ENCODE data around the gene IFI27.

The IFI27 gene

DNA sequence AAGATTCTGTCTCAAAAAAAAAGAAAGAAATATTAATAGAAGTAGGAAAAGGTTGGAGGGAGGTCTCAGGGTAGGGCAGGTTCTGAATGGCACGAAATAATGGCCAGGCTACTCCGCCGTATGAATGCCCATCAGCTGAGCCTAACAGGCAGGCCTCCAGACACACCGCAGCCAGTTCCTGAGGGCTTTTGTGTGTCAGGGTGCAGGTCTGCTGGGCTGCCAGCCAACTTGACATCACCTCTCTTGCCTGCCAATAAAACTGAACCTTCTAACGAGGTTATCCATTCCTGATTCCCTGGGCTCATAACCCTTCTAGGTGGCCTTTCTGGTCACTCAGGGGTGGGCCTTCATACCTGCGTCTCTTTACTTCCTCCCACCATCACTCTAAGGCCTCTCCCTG, 3.0 kb downstream of the IFI27 start:
- peaks cover 26% of the 10 kb centered on the region for H3K27me3 Mint-ChIP-seq
- no peak overlapping the region for H3K27ac Mint-ChIP-seq
- H3K4me3 Mint-ChIP-seq: no peak overlapping the region
- no peaks in the 10 kb centered on the region for H3K36me3 Mint-ChIP-seq (ENCODE audit: low read depth)
- ATAC-seq (no peak), DNase-seq (no peak)
- H3K4me1 Mint-ChIP-seq: peaks cover 2% of the 10 kb centered on the region
- no peaks in the 10 kb centered on the region for H3K9me3 Mint-ChIP-seq

GRCh38 chr14:94113908-94114588, 3.5 kb downstream of the IFI27 start:
- Mint-ChIP-seq H3K27ac (no peak overlapping the region), H3K36me3 (ENCODE audit: low read depth) (no peaks in the 10 kb centered on the region), H3K4me1 (peaks cover 2% of the 10 kb centered on the region), H3K9me3 (no peaks in the 10 kb centered on the region), H3K27me3 (peaks cover 26% of the 10 kb centered on the region), H3K4me3 (no peak overlapping the region)
- DNase-seq (no peak), ATAC-seq (no peak)

GRCh38 chr14:94114589-94115057, 4.1 kb downstream of the IFI27 start:
- Mint-ChIP-seq H3K9me3 (peaks cover 3% of the 10 kb centered on the region), H3K36me3 (ENCODE audit: low read depth) (no peaks in the 10 kb centered on the region), H3K27ac (no peak overlapping the region), H3K27me3 (peaks cover 26% of the 10 kb centered on the region), H3K4me1 (peaks cover 2% of the 10 kb centered on the region), H3K4me3 (no peak overlapping the region)
- no peak for DNase-seq
- no peak for ATAC-seq

GRCh38 chr14:94115058-94115591, 4.6 kb downstream of the IFI27 start:
- Mint-ChIP-seq H3K27me3 (peaks cover 26% of the 10 kb centered on the region), H3K4me1 (peaks cover 2% of the 10 kb centered on the region), H3K27ac (no peak overlapping the region), H3K4me3 (no peak overlapping the region), H3K36me3 (ENCODE audit: low read depth) (no peaks in the 10 kb centered on the region), H3K9me3 (peaks cover 8% of the 10 kb centered on the region)
- no peak for ATAC-seq
- no peak for DNase-seq

- DNase-seq (no peak), ATAC-seq (peak; percentile 9)
- Mint-ChIP-seq H3K4me3 (no peak overlapping the region), H3K9me3 (peaks cover 11% of the 10 kb centered on the region), H3K36me3 (ENCODE audit: low read depth) (no peaks in the 10 kb centered on the region), H3K4me1 (peaks cover 2% of the 10 kb centered on the region), H3K27me3 (peaks cover 26% of the 10 kb centered on the region), H3K27ac (no peak overlapping the region)
Measured at GRCh38 chr14:94115631-94116030, 5.1 kb downstream of the IFI27 start.

- Mint-ChIP-seq H3K9me3 (peaks cover 15% of the 10 kb centered on the region), H3K27ac (no peak overlapping the region), H3K27me3 (peaks cover 29% of the 10 kb centered on the region), H3K4me3 (no peak overlapping the region), H3K36me3 (ENCODE audit: low read depth) (no peaks in the 10 kb centered on the region), H3K4me1 (peaks cover 2% of the 10 kb centered on the region)
- ATAC-seq (no peak), DNase-seq (no peak)
Measured at GRCh38 chr14:94116701-94117100, 6.2 kb downstream of the IFI27 start.

- Mint-ChIP-seq H3K4me3 (no peak overlapping the region), H3K4me1 (peaks cover 2% of the 10 kb centered on the region), H3K36me3 (ENCODE audit: low read depth) (no peaks in the 10 kb centered on the region), H3K27me3 (peaks cover 29% of the 10 kb centered on the region), H3K9me3 (peaks cover 15% of the 10 kb centered on the region), H3K27ac (no peak overlapping the region)
- ATAC-seq: no peak
- no peak for DNase-seq
Measured at GRCh38 chr14:94117856-94118255, 7.3 kb downstream of the IFI27 start.

GRCh38 chr14:94119071-94119470, 8.5 kb downstream of the IFI27 start:
- DNase-seq: no peak
- no peak overlapping the region for H3K4me3 Mint-ChIP-seq
- H3K27ac Mint-ChIP-seq: no peak overlapping the region

DNA sequence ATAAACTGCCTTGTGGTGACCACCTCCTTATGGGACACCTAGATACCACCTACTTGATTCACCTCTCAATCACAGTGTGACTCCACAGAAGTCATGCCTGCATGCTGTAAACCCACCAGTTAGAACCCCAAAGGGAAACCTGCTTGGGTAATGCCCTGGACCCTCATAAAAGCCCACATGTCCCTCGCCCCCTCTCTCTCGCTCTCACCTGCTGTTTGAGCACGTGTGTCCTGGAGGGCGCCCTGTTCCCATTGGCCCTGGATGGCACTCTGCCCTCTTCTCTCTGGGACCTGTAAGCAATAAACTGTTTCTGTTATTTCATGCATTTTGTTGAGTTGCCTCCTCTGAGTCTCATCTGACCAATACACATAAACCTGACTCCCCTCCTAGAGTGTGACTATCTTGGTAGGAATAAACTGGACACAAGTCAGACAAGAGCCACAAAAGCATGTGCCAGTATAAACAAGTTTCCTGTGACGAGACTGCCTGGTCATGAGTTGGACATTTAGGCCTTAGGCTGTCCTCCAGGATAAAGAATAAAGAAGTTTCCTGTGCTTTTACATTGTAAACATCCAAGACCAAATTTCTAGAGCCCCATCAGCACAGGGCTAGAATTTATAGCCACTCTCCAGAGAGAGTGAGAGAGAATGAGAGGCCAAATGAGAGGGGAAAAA, 10.3 kb downstream of the IFI27 start:
- ATAC-seq (no peak), DNase-seq (no peak)
- Mint-ChIP-seq H3K36me3 (ENCODE audit: low read depth) (no peaks in the 10 kb centered on the region), H3K27ac (no peak overlapping the region), H3K9me3 (peaks cover 15% of the 10 kb centered on the region), H3K4me1 (peaks cover 2% of the 10 kb centered on the region), H3K4me3 (no peak overlapping the region), H3K27me3 (peaks cover 20% of the 10 kb centered on the region)

More at GRCh38 chr14:94119071-94119470, 8.5 kb downstream of the IFI27 start:
- H3K9me3 Mint-ChIP-seq: peaks cover 15% of the 10 kb centered on the region
- H3K4me1 Mint-ChIP-seq: peaks cover 2% of the 10 kb centered on the region
- H3K36me3 Mint-ChIP-seq (ENCODE audit: low read depth): no peaks in the 10 kb centered on the region
- no peak for ATAC-seq
- peaks cover 29% of the 10 kb centered on the region for H3K27me3 Mint-ChIP-seq

DNA sequence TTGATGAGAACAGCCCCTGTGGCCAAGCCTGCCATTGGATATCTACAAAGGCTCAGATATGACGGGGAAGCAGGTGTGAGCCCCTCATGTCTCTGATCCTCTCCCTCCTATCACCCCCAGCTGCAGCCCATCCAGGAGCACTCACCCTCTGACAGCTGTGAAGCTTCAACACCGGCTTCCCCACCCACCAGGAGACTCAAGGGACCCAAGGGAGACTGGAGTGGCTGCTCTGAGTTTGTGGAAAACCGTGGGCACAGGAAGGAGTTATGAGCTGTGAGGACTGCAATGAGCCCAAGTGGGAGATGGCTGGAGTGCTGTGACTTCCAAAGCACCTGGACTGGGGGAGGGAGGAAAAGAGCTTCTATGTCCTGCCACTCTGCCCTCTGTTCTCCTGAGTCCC, 10.9 kb downstream of the IFI27 start:
- no peak for ATAC-seq
- H3K9me3 Mint-ChIP-seq: peaks cover 15% of the 10 kb centered on the region

DNA sequence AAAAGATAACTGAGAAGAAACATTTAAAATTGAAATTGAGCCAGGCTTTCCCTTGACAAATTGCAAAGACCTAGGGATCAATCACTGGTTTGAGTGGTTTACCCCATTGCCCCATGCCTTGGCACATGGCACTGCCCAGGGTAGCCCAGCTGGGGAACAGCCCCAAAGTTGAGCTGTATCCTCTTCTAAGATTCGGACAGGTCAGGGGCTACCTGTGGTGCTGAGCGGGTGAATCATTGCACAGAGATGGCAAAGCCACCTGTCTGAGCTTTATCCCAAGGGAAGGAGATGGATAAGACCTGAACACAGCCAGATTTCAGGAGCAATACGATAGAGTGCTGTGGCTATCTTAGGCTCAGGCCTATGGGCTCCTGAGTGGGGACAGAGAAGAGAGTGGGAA, 11.9 kb downstream of the IFI27 start:
- DNase-seq (no peak), ATAC-seq (no peak)
- peaks cover 15% of the 10 kb centered on the region for H3K9me3 Mint-ChIP-seq
- H3K4me1 Mint-ChIP-seq: peaks cover 2% of the 10 kb centered on the region
- H3K36me3 Mint-ChIP-seq (ENCODE audit: low read depth): no peaks in the 10 kb centered on the region
- H3K4me3 Mint-ChIP-seq: no peak overlapping the region
- no peak overlapping the region for H3K27ac Mint-ChIP-seq
- peaks cover 11% of the 10 kb centered on the region for H3K27me3 Mint-ChIP-seq

More for the DNA sequence above, 10.9 kb downstream of the IFI27 start:
- no peak overlapping the region for H3K27ac Mint-ChIP-seq
- peaks cover 19% of the 10 kb centered on the region for H3K27me3 Mint-ChIP-seq
- peaks cover 2% of the 10 kb centered on the region for H3K4me1 Mint-ChIP-seq
- no peak overlapping the region for H3K4me3 Mint-ChIP-seq
- no peak for DNase-seq
- no peaks in the 10 kb centered on the region for H3K36me3 Mint-ChIP-seq (ENCODE audit: low read depth)

DNA sequence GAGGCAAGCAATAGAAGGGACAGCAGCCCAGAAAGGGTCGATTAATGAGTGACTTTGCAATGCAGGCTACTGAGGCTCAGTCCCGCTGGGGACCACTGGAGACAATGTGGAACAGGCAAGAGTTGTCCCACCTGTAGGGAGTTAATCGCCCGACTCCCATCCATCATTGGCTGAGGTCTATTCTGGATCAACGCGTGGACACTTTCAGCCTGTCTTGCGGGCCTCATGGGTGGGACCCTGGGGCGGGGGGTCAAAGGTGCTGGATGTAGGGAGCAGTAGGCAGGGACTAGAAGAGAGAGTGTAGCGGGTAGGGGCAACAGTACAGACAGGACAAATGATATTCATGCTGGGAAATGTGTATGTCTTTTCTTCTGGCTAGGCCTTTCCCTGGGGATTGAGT, 12.8 kb downstream of the IFI27 start:
- no peaks in the 10 kb centered on the region for H3K36me3 Mint-ChIP-seq (ENCODE audit: low read depth)
- H3K4me1 Mint-ChIP-seq: peaks cover under 1% of the 10 kb centered on the region
- ATAC-seq: no peak
- no peak for DNase-seq
- peaks cover 15% of the 10 kb centered on the region for H3K9me3 Mint-ChIP-seq
- peaks cover 4% of the 10 kb centered on the region for H3K27me3 Mint-ChIP-seq
- no peak overlapping the region for H3K27ac Mint-ChIP-seq
- H3K4me3 Mint-ChIP-seq: no peak overlapping the region

DNA sequence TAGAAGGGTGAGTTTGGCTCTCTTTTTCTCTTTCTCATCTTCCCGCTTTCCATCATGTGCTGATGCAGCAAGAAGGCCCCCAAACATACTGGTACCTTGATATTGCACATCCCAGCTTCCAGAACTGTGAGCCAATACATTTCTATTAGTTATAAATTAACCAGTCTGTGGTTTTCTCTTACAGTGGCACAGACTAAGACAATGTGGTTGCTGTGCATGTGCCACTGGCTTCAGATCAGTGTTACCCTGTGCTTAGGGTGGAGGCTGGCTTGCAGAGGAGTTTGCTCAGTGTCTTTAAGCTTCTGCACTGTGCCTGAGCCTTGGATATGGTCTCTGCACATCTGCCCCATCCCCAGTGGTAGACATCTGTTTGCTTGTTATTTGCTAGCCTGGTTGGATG, 13.3 kb downstream of the IFI27 start:
- no peak overlapping the region for H3K27ac Mint-ChIP-seq
- no peaks in the 10 kb centered on the region for H3K36me3 Mint-ChIP-seq (ENCODE audit: low read depth)
- DNase-seq (no peak), ATAC-seq (no peak)
- H3K27me3 Mint-ChIP-seq: peaks cover 3% of the 10 kb centered on the region
- peaks cover 5% of the 10 kb centered on the region for H3K4me1 Mint-ChIP-seq
- H3K9me3 Mint-ChIP-seq: peaks cover 15% of the 10 kb centered on the region
- no peak overlapping the region for H3K4me3 Mint-ChIP-seq

DNA sequence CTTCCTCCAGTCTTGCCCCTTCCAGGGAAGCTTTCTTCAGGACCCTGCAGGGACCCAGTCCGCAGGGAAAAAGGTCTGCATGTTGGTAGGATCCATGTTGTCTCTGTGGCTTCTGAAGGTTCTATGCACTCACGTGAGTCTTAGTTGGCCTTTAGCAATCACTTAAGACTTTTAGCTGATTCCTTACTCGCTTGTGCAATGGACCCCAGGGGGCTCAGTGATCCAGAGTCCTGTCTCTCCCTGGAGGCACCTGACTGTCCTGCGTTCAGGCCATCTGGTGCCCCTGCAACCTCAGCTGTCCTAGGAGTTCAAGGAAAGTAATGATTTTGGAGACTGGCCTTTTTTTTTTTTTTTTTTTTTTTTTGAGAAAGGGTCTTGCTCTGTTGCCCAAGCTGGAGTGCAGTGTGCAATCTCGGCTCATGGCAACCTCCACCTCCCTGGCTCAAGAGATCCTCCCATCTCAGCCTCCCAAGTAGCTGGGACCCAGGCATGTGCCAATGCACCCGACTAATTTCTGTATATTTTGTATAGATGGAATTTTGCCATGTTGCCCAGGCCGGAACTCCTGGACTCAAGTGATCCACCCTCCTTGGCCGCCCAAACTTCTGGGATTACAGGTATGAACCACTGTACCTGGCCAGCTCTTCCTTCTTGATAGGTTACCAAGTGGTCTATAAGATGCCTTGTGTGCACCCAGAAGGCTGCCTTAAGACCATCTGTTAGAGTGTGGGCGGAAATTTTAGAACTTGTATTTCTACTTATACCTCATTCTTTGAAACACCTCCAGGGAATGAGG, 14.2 kb downstream of the IFI27 start:
- H3K9me3 Mint-ChIP-seq: peaks cover 10% of the 10 kb centered on the region

More for the DNA sequence above, 14.2 kb downstream of the IFI27 start:
- Mint-ChIP-seq H3K36me3 (ENCODE audit: low read depth) (no peaks in the 10 kb centered on the region), H3K4me1 (peaks cover 9% of the 10 kb centered on the region), H3K4me3 (no peak overlapping the region), H3K27ac (no peak overlapping the region), H3K27me3 (peaks cover 3% of the 10 kb centered on the region)
- no peak for DNase-seq
- ATAC-seq: no peak
